SK-N-SH treated with all-trans-retinoic acid at 6 μM for 48 hours (cell line): ENCODE results near the gene MSL3.

Experiments
- ESRRG ChIP-seq: fragments of 250-450 bp; sonication (Bioruptor Pico); IDR thresholded peaks from 2 replicates; pipeline ENCODE4 v1.6.1; 2021; ENCODE audit warnings: mild to moderate bottlenecking
- ZFP3 ChIP-seq: fragments of 250-450 bp; sonication (Bioruptor Pico); IDR thresholded peaks from 2 replicates; pipeline ENCODE4 v1.5.0; 2020; ENCODE audit warnings: mild to moderate bottlenecking, moderate library complexity
- TF ChIP-seq, protein P1 (sequence below): fragments of 250-450 bp; sonication (Bioruptor Pico); IDR thresholded peaks from 2 replicates; pipeline ENCODE4 v1.8.0; 2020; ENCODE audit warnings: mild to moderate bottlenecking, moderate library complexity, borderline replicate concordance

DNA sequence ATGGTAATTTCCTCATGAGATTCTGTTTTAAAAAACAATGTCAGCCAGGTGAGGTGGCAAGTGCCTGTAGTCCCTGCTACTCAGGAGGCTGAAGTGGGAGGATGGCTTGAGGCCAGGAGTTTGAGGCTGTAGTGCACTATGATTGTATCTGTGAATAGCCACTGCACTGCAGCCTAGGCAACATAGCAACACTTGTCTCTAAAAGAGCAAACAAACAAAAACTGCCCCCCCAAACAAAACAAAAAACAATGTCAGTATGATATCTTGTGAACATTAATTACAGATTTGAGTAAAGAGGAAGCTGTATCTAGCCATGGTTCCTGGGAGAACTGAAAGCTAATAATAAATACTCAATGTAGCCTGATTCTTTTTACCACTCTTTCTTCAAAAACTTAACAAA, 6.8 kb upstream of the MSL3 start:
- TF ChIP-seq ZFP3 (CRISPR knock-in tag), result no peak
- no peak for TF ChIP-seq ESRRG
- TF ChIP-seq, protein P1, sequence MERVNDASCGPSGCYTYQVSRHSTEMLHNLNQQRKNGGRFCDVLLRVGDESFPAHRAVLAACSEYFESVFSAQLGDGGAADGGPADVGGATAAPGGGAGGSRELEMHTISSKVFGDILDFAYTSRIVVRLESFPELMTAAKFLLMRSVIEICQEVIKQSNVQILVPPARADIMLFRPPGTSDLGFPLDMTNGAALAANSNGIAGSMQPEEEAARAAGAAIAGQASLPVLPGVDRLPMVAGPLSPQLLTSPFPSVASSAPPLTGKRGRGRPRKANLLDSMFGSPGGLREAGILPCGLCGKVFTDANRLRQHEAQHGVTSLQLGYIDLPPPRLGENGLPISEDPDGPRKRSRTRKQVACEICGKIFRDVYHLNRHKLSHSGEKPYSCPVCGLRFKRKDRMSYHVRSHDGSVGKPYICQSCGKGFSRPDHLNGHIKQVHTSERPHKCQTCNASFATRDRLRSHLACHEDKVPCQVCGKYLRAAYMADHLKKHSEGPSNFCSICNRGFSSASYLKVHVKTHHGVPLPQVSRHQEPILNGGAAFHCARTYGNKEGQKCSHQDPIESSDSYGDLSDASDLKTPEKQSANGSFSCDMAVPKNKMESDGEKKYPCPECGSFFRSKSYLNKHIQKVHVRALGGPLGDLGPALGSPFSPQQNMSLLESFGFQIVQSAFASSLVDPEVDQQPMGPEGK (CRISPR knock-in tag), result no peak
